BLaER1 (cell line): Measurements from ENCODE around the gene CXCL14.
"Not testable (repeated sequence)": the region's sequence is repeated elsewhere in the genome, so short reads cannot be mapped to it uniquely, and the experiment has no call there.

Experiments
- H3K27ac ChIP-seq: shearing (Covaris generic); formaldehyde crosslinking; 2 replicates; pipeline ENCODE4 v1.8.1; 2022
- H3K27me3 ChIP-seq: shearing (Covaris generic); formaldehyde crosslinking; 2 replicates; pipeline ENCODE4 v1.8.1; 2022
- H3K36me3 ChIP-seq: shearing (Covaris generic); formaldehyde crosslinking; 2 replicates; pipeline ENCODE4 v1.8.1; 2022
- H3K4me1 ChIP-seq: shearing (Covaris generic); formaldehyde crosslinking; 2 replicates; pipeline ENCODE4 v1.8.1; 2022
- H3K4me2 ChIP-seq: shearing (Covaris generic); formaldehyde crosslinking; 2 replicates; pipeline ENCODE4 v1.8.1; 2022
- H3K4me3 ChIP-seq: shearing (Covaris generic); formaldehyde crosslinking; 2 replicates; pipeline ENCODE4 v1.8.1; 2022
- H3K9ac ChIP-seq: shearing (Covaris generic); formaldehyde crosslinking; 2 replicates; pipeline ENCODE4 v1.8.1; 2022
- H3K9me3 ChIP-seq: shearing (Covaris generic); formaldehyde crosslinking; 2 replicates; pipeline ENCODE4 v1.8.1; 2022
- H4K20me1 ChIP-seq: shearing (Covaris generic); formaldehyde crosslinking; 2 replicates; pipeline ENCODE4 v1.8.1; 2022
- Cebpa-rat ChIP-seq: shearing (Covaris generic); IDR thresholded peaks from 2 replicates; pipeline ENCODE4 v1.8.1; 2022

CXCL14 gene

DNA sequence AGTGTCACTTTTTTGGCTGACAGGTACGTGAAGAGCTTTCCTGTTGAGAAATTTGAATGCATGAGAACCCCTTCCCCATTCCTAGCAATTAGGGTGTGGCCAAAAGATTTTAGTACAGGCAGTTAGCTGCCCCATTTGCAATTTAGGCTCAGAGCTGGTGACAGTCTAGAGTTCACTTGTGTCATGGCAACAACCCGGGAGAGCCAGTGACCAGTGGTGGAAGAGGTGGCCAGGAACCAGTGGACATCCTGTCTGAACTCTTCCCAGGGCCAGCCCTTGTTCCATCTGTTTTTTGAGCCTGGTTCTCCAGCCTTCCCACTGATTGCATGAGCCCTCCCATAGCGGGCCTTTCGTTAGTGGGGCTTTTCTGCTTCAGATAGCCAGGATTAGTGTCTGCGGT is 40.5 kb downstream of the CXCL14 start:
- peaks cover 34% of the 10 kb centered on the region for H3K9me3 ChIP-seq
- peaks cover 100% of the 10 kb centered on the region for H3K27me3 ChIP-seq
- TF ChIP-seq Cebpa-rat, result no peak
- no peak overlapping the region for H3K9ac ChIP-seq
- no peak overlapping the region for H3K4me3 ChIP-seq
- no peak overlapping the region for H3K4me2 ChIP-seq
- H3K27ac ChIP-seq, result no peak overlapping the region
- H3K4me1 ChIP-seq, result peaks cover 2% of the 10 kb centered on the region
- peaks cover 52% of the 10 kb centered on the region for H4K20me1 ChIP-seq
- H3K36me3 ChIP-seq, result no peaks in the 10 kb centered on the region

DNA sequence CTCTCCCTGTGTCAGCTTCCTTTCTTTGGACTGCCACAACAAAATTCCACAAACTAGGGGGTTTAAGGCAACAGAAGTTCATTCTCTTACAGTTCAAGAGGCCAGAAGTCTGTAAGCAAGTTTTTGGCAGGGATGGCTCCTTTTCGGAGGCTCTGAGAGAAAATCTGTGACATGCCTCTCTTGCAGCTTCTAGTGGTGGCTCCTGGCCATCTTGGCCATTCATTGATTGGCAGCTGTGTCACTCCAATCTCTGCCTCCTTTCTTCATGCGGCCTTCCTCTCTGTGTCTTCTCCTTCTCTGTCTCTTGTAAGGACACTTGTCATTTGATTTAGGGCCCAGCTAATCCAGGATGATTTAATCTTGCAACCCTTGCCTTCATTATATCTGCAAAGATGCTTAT is 41.0 kb downstream of the CXCL14 start:
- Histone ChIP-seq H3K36me3 (no peaks in the 10 kb centered on the region), H3K4me3 (no peak overlapping the region), H3K27ac (no peak overlapping the region), H3K4me1 (no peaks in the 10 kb centered on the region), H3K9ac (no peak overlapping the region), H3K9me3 (peaks cover 34% of the 10 kb centered on the region), H4K20me1 (peaks cover 48% of the 10 kb centered on the region; the same call in 1 of the 2 replicates), H3K4me2 (no peak overlapping the region), H3K27me3 (peaks cover 100% of the 10 kb centered on the region)
- no peak for TF ChIP-seq Cebpa-rat

DNA sequence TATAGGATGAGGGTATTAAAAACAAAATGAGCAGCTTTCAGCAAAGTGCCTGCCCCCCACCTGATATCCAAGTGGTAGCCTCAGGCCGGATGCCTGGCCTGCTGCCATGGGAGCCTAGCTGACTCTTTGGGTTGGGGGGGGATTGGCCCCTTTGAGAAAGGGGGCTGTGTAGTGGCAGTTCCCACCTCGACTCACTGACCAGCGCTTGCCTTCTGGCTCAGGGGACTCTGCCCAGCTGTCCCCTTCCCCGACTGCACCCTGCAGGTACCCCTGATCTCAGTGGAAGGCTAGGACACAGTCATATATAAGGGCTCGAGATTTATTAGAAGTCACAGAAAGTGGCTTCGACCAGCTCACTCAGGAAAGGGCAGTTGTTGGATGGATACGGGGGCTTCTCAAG is 41.5 kb downstream of the CXCL14 start:
- Histone ChIP-seq H3K27ac (no peak overlapping the region), H4K20me1 (peaks cover 46% of the 10 kb centered on the region; the same call in 1 of the 2 replicates), H3K4me3 (no peak overlapping the region), H3K9me3 (peaks cover 34% of the 10 kb centered on the region), H3K4me2 (no peak overlapping the region), H3K27me3 (peaks cover 100% of the 10 kb centered on the region), H3K9ac (no peak overlapping the region), H3K4me1 (no peaks in the 10 kb centered on the region), H3K36me3 (no peaks in the 10 kb centered on the region)
- TF ChIP-seq Cebpa-rat, result no peak

DNA sequence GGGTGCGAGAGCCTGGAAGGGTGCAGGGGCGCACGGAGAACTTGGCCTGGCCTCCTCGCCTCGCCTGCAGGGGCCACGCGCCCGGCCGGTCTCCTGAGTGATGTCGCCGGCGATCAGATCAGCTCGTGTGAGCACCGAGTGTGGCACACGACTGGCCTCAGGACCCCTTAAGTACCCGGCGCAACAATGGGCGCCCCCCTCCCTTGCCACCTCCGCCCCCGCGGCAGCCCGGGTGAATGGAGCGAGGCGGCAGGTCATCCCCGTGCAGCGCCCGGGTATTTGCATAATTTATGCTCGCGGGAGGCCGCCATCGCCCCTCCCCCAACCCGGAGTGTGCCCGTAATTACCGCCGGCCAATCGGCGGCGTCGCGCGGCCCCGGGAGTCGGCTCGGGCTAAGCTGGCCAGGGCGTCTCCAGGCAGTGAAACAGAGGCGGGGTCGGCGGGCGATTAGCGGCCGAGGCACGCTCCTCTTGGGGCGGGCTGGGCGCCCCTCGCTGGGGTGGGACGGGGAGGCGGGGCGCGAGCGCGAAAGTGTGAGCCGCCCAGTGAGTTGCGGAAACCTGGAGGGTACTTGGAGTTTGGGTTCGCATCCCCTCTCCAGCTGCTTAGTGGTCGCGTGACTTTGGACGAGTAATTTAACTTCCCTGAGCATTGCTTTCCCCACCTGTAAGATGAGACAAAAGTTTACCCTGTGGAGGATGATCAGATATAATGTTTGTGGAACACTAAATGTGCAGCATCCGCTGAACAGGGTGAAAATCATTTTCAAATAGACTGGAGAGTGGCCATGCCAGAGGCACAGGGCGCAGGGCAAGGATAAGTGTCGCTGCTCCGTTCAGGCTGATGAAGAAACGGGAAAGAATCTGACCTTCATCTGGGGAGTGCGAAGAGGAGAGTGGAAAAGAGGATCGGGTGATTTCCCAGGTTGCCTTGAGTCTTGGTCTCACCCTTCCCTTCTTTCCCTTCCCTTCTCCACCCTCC is 42.7 kb downstream of the CXCL14 start, which contains the start of gene NEUROG1:
NEUROG1 (minus strand) TSS at position 145 of the 982 bp plus-strand sequence. CDS start 274 bp downstream, outside the sequence.
- Histone ChIP-seq H3K27me3 (peaks cover 98% of the 10 kb centered on the region), H3K4me1 (no peaks in the 10 kb centered on the region), H3K36me3 (no peaks in the 10 kb centered on the region), H4K20me1 (peaks cover 40% of the 10 kb centered on the region; the same call in 1 of the 2 replicates), H3K4me2 (peak within 1 kb of the TSS; percentile 63), H3K4me3 (peak within 1 kb of the TSS; percentile 48; the same call in 1 of the 2 replicates), H3K27ac (no peak within 1 kb of the TSS), H3K9ac (no peak within 1 kb of the TSS), H3K9me3 (peaks cover 34% of the 10 kb centered on the region)
- no peak for TF ChIP-seq Cebpa-rat

DNA sequence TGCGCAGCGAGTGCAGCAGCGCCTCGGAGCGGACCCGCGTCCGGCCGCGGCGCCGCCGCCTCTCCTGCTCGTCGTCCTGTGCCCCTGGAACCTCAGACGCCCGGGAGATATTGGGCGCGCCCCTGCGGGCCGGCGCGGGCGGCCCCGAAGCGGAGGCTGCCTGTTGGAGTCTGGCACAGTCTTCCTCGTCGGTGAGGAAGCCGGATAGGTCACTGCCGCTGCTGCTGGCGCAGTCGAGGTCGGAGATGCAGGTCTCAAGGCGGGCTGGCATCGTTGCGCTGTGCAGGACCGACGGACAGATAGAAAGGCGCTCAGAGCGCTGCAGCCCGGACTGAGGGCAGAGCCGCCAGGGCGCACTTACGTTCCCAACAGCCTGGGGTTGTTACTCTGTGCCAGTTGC is 43.4 kb downstream of the CXCL14 start:
- no peak for TF ChIP-seq Cebpa-rat
- no peaks in the 10 kb centered on the region for H3K4me1 ChIP-seq
- peaks cover 38% of the 10 kb centered on the region for H3K9me3 ChIP-seq
- peak overlapping the region; percentile 48; the same call in 1 of the 2 replicates for H3K4me3 ChIP-seq
- peaks cover 91% of the 10 kb centered on the region for H3K27me3 ChIP-seq
- H3K27ac ChIP-seq, result no peak overlapping the region
- H3K9ac ChIP-seq, result no peak overlapping the region
- H3K4me2 ChIP-seq, result peak overlapping the region; percentile 63
- no peaks in the 10 kb centered on the region for H3K36me3 ChIP-seq
- peaks cover 40% of the 10 kb centered on the region; the same call in 1 of the 2 replicates for H4K20me1 ChIP-seq

DNA sequence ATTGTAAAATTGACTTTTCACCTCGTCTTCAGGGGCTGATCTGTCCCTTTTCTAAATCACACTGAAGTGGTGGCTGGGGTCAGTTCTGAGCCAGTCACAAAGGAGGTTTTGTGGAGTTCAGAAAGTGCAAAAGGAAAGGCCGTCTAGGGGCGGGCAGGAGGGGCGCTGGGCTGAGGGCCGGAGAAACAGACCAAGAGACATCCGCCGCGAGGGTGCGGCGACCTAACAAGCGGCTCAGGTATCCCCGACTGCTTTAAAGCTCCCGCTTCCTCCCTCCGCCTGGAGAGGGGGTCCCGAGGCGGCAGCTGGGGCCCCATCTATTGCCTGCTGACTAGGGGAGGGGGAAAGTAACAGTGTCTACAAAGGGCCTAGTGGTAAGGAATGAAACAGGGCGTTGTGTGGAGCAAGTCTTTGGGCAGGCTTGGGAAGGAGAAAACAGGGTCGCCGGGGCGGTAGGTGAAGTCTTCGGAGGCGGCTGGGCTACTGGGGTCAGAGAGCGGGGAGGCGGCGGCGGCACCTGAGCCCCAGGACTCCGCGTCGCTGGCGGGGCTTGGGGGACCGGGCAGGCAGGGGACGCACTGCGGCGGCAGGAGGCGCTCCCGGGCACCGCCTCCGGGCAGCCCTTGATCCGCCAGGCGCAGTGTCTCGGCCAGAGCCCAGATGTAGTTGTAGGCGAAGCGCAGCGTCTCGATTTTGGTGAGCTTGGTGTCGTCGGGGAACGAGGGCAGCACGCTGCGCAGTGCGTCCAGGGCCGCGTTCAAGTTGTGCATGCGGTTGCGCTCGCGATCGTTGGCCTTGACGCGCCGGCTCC is 44.0 kb downstream of the CXCL14 start:
- Histone ChIP-seq H3K4me2 (no peak overlapping the region), H3K9me3 (peaks cover 44% of the 10 kb centered on the region), H3K27ac (no peak overlapping the region), H3K4me3 (peak overlapping the region; percentile 48; the same call in 1 of the 2 replicates), H3K36me3 (no peaks in the 10 kb centered on the region), H4K20me1 (peaks cover 40% of the 10 kb centered on the region; the same call in 1 of the 2 replicates), H3K4me1 (no peaks in the 10 kb centered on the region), H3K9ac (no peak overlapping the region), H3K27me3 (peaks cover 85% of the 10 kb centered on the region)
- no peak for TF ChIP-seq Cebpa-rat

DNA sequence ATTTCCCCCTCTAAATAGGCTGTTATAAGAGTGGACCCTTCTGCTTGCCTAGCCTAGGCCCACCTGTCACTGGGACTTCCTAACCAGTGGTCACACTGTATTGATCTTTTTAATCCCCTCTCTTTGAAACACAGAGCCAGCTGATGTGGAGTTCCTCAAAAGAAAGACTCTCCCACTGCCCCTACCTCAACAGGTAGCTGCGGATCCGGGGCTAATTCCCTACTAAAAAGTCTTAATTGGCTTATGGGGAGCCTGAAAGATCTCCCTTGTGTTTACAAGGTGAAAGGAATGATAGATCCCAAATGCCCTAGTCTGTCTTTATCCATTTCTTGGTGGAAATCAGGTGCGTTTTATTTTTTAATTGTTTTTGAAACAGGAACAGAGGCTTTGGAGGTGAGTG is 45.0 kb downstream of the CXCL14 start:
- H3K9ac ChIP-seq, result no peak overlapping the region
- no peak for TF ChIP-seq Cebpa-rat
- H3K4me1 ChIP-seq, result no peaks in the 10 kb centered on the region
- no peak overlapping the region for H3K4me2 ChIP-seq
- H3K27ac ChIP-seq, result no peak overlapping the region
- no peak overlapping the region for H3K4me3 ChIP-seq
- peaks cover 53% of the 10 kb centered on the region for H3K9me3 ChIP-seq
- peaks cover 78% of the 10 kb centered on the region for H3K27me3 ChIP-seq
- H4K20me1 ChIP-seq, result peaks cover 40% of the 10 kb centered on the region; the same call in 1 of the 2 replicates
- H3K36me3 ChIP-seq, result no peaks in the 10 kb centered on the region

DNA sequence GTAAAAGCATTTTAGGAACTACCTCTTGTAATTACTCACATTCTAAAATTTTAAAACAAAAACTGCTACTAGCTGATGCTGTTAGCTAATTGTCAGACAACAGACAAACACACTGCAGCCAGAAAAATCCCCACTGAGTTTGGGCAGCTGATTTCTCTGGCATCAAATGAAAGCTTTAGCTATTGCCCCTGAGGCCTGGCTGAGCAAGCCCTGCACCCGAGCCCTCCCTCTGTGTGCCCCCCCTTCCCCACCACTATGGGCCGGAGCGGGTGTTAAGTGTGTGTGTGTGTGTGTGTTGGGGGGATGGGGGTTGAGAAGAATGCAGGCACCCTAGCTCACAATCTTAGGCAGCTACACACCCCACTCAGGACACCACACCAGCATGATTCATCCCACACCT is 45.5 kb downstream of the CXCL14 start:
- Histone ChIP-seq H3K4me3 (no peak overlapping the region), H3K9ac (no peak overlapping the region), H3K27me3 (peaks cover 74% of the 10 kb centered on the region), H3K27ac (no peak overlapping the region), H3K9me3 (peaks cover 53% of the 10 kb centered on the region), H3K4me2 (no peak overlapping the region), H3K36me3 (no peaks in the 10 kb centered on the region), H3K4me1 (no peaks in the 10 kb centered on the region), H4K20me1 (peaks cover 40% of the 10 kb centered on the region; the same call in 1 of the 2 replicates)
- no peak for TF ChIP-seq Cebpa-rat

DNA sequence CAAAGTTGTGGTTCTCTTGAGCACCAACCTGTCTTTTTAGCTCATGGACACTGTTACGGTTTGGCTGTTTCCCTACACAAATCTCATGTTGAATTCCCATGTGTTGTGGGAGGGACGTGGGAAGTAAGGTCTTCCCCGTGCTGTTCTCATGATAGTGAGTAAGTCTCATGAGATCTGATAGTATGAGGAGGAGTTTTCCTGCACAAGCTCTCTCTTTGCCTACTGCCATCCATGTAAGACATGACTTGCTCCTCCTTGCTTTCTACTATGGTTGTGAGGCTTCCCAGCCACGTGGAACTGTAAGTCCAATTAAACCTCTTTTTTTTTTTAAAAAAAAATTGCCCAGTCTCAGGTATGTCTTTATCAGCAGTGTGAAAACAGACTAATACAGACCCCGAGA is 49.2 kb downstream of the CXCL14 start:
- H3K9me3 ChIP-seq, result peaks cover 22% of the 10 kb centered on the region
- H3K36me3 ChIP-seq, H3K4me2 ChIP-seq, H3K4me3 ChIP-seq, H3K27ac ChIP-seq, H3K4me1 ChIP-seq, H3K9ac ChIP-seq: not testable (repeated sequence)
- H3K27me3 ChIP-seq, result peaks cover 36% of the 10 kb centered on the region
- peaks cover 10% of the 10 kb centered on the region; the same call in 1 of the 2 replicates for H4K20me1 ChIP-seq
